ENCODE measurements around the gene PROZ.

The PROZ gene

DNA sequence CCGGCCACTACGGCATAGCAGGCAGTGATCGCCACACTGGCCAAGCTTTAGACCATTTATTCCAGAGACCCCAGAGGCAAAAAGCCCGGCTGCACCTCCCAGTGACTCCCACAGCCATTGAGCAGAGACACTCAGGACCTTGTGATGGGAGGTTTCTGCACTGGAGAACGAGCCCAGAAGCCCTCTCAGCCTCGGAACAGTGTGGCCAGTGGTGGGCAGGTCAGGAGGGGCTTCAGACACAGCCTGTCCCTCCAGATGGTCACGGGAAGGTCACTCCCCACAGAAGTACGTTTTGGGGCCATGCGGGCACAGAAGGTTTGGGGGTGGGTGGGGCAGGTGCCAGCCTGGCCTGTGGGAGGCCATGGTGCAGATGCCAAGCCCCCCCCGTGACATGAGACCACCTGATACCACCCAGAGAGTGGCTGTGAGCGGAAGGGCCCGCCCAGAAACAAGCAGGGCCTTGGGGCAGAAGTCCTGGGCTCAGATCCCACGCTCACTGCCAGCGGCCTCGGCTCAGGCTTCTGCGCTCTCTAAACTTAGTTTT lies 36.4 kb upstream of the PROZ start:
- TF ChIP-seq, protein P1, sequence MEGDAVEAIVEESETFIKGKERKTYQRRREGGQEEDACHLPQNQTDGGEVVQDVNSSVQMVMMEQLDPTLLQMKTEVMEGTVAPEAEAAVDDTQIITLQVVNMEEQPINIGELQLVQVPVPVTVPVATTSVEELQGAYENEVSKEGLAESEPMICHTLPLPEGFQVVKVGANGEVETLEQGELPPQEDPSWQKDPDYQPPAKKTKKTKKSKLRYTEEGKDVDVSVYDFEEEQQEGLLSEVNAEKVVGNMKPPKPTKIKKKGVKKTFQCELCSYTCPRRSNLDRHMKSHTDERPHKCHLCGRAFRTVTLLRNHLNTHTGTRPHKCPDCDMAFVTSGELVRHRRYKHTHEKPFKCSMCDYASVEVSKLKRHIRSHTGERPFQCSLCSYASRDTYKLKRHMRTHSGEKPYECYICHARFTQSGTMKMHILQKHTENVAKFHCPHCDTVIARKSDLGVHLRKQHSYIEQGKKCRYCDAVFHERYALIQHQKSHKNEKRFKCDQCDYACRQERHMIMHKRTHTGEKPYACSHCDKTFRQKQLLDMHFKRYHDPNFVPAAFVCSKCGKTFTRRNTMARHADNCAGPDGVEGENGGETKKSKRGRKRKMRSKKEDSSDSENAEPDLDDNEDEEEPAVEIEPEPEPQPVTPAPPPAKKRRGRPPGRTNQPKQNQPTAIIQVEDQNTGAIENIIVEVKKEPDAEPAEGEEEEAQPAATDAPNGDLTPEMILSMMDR (conservative IDR thresholded peaks at IDR 0.05; ENCODE audit: low read depth, low read length), result no peak
- DNase-seq (ENCODE audit: low read depth), result no peak
- no peak overlapping the region for H3K4me3 ChIP-seq (ENCODE audit: low read depth, low read length)

DNA sequence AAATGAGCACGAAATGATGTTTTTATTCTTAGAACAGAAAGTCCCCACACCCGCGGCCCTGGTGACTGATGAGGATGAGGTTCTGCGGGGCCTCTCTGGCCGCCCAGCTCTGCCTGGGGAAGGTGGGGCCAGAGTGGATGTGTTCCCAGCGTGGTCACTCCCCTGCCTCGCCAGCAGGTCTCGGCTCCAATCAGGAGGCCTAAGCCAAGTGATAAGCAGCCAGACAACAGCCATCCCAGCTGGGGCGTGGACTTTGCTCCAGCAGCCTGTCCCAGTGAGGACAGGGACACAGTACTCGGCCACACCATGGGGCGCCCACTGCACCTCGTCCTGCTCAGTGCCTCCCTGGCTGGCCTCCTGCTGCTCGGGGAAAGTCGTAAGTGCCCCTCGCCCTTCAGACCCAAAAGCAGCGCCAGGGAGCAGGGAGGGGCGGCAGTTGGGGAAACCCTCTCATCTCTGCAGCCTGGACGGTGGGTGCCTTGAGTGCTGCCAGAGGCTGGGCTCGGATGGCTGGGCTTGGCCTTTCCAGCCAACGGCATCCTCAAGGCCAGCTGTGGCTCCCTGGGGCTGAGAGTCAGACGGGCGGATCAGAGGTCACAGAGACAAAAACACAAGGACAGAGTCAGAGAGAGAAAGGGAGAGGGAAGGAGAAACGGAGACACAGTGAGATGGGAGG lies 35.8 kb upstream of the PROZ start, which contains the start of gene F10:
TSS of gene F10 (plus strand) at position 250 of the 676 bp plus-strand sequence. CDS start at position 307, 57 bp downstream.
- peak within 1 kb of the TSS; percentile 63 for H3K4me3 ChIP-seq (ENCODE audit: low read depth, low read length)
- DNase-seq (ENCODE audit: low read depth), result peak; percentile 85
- TF ChIP-seq, protein P1 (conservative IDR thresholded peaks at IDR 0.05; ENCODE audit: low read depth, low read length), result no peak

DNA sequence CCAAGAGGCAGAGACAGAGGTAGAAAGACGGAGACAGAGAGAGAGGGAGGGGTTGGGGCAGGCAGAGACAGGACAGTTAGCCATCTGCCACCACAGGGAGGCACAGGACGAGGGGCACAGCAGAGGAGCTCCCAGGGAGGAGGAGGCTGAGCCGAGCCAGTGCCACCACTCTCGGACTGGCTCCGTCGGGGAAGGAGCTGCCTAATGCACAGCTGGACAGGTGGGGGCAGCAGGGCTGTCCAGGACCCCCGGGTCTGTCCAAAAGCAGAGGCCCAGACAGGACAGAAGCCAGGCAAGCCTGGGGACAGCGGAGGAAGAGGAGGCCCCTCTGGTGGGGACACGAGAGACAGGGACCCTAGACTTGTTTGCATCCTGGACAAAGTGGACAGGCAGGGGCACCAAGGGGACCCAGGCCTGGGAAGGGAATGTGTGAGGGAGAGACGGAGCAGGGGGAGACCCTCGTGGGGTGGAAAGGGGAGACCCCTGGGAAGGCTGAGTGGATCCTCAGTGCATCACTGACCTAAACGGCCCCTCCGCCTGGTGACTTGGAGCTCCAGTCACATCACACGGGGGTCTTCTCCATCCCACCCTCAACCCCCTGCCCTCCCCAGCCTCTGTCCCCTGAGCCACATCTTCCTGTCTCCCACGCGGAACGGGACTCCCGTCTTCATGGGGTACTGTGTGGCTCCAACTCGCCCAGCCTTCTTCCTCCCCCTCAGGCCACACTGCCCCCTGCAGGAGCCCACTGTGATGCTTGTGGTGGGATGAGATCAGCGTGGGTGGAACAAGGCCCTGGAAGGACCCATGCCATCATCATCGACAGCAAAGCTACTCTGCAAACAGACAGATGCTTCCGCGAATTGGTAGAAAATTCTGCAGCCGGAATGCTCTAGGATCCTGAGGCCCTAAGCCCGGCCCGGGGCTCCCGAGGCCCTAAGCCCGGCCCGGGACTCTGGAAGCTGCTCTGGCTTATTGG lies 34.9 kb upstream of the PROZ start:
- TF ChIP-seq, protein P1 (conservative IDR thresholded peaks at IDR 0.05; ENCODE audit: low read depth, low read length), result peak; percentile 45
- H3K4me3 ChIP-seq (ENCODE audit: low read depth, low read length), result peak overlapping the region; percentile 63
- DNase-seq (ENCODE audit: low read depth), result no peak

DNA sequence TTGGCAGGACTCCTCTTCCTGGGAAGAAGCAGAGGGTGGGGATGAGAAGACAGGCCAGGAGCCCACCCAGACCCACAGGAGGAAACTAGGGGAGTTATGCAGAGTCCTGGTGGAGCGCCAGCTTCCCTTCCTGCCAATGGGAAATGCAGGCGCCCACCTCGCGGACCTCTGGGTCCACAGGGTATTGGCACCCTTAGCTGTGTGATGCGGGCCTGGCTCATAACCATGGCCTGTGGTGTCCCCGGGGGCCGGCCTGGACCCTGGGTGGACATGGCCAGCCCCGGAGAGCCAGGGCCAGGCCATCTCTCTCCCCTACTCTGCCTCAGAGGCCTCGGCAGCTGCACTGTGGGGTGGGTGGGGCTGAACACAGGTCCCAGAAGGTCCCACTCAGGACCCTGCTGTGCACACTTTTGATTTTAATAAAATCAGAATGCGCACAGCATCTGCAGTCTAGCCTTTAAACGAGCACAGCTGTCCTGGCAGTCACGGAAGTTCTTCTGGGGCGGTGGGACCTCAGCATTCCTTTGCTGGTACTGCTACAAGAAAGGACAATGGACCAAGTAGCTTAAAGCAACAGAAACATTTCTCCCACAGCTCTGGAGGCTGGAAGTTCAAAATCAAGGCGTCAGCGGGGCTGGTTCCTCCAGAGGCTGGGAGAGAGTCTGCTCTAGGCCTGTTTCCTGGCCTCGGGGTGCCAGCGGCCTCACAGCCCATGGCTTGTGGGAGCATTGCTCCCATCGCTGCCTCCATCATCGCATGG lies 34.1 kb upstream of the PROZ start:
- TF ChIP-seq, protein P1 (conservative IDR thresholded peaks at IDR 0.05; ENCODE audit: low read depth, low read length), result no peak
- DNase-seq (ENCODE audit: low read depth), result no peak
- no peak overlapping the region for H3K4me3 ChIP-seq (ENCODE audit: low read depth, low read length)

DNA sequence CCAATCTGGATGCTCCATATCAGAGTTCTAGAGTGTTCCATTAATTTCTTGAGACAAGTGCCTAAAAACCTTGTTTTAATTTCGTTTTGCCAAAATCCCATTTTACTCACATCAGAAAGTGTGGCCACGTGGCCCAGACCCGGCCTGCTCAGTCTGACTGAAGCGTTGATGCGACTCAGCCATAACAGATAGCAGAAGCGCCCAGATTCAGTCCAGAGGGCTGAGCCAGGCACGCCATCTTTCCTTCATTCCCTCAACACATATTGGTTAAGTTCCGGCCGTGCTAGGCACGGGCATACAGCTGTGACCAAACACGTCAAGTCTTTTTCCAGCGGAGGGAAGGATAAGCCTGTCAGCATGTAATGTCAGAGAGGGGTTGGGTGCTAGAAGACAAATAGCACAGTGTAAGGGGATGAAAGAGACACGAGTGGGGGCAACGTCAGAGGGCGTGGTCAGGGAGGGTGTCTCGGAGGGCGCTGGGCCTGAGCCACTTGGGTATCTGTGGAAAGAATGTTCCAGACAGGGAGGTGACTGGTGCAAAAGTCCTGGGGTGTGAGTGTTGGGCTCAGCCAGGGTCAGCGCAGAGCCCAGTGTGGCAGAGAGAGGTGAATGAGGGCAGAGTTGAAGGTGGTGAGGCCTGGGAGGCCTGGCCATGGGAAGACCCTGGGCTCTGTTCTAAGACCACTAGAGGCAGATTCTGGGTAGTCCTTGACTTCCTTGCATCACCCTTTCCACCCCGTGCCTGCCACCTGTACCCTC lies 32.8 kb upstream of the PROZ start:
- no peak for DNase-seq (ENCODE audit: low read depth)
- no peak overlapping the region for H3K4me3 ChIP-seq (ENCODE audit: low read depth, low read length)
- TF ChIP-seq, protein P1 (conservative IDR thresholded peaks at IDR 0.05; ENCODE audit: low read depth, low read length), result no peak
